K562 (cell line): ENCODE measurements around the gene KLHL8.
"Not testable (repeated sequence)": the region's sequence is repeated elsewhere in the genome, so short reads cannot be mapped to it uniquely, and the experiment has no call there.

ENCODE experiments used
- FOSL1 ChIP-seq: fragments of 200-800 bp; sonication (Bioruptor generic); conservative IDR thresholded peaks from 2 replicates; pipeline ENCODE4 v1.6.1; 2016; ENCODE audit warnings: missing genetic modification characterization, missing compliant biosample characterization
- MBD1 ChIP-seq: fragments of 250-450 bp; sonication (Bioruptor Pico); IDR thresholded peaks from 2 replicates; pipeline ENCODE4 v1.8.0; 2022; ENCODE audit warnings: inconsistent platforms
- REST ChIP-seq, 2 experiments: fragments of 450-650 bp; formaldehyde crosslinking in 1 of 2; IDR thresholded peaks; 2 replicates each; pipeline versions ENCODE4 v1.4.0 to v1.6.1; 2014 to 2020; ENCODE audit warnings: mild to moderate bottlenecking in 2 of 2, borderline replicate concordance in 1 of 2, low read depth in 1 of 2
- ZNF431 ChIP-seq: sonication (generic); formaldehyde crosslinking; IDR thresholded peaks from 2 replicates; pipeline ENCODE4 v1.8.0; 2022; ENCODE audit warnings: mild to moderate bottlenecking, missing genetic modification reagents
- ZNF785 ChIP-seq: fragments of 250-450 bp; sonication (Bioruptor Pico); IDR thresholded peaks from 2 replicates; pipeline ENCODE4 v1.4.0; 2020; ENCODE audit warnings: mild to moderate bottlenecking

DNA sequence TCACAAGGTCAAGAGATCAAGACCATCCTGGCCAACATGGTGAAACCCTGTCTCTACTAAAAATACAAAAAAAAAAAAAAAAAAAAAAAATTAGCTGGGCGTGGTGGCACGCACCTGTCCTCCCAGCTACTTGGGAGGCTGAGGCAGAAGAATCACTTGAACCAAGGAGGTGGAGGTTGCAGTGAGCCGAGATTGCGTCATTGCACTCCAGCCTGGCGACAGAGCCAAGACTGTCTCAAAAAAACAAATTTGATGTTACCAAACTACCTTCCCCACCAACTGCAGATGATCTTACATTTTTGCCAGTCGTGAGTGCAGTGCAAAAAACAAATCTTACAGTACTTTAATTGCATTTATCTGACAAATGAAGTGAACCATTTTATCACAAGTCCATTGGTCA is 74.5 kb downstream of the KLHL8 start:
- not testable (repeated sequence) for TF ChIP-seq ZNF431 (CRISPR knock-in tag); MBD1 (CRISPR knock-in tag); FOSL1 (tag); ZNF785 (CRISPR knock-in tag); REST (IDR thresholded peaks at IDR 0.05; ENCODE audit: borderline replicate concordance); REST (CRISPR knock-in tag; IDR thresholded peaks at IDR 0.05; ENCODE audit: low read depth)
